Sigmoid colon (tissue), 4 donors: Measurements from ENCODE around the gene ARL4A.

Source experiments
- CTCF ChIP-seq, 4 experiments: fragments of 450-650 bp in 3 of 4; fragments of 200-600 bp in 1 of 4; IDR thresholded peaks; one replicate each; pipeline ENCODE4 v1.5.1; 2016 to 2019; ENCODE audit warnings: antibody characterized with exemption in 4 of 4, mild to moderate bottlenecking in 3 of 4, moderate library complexity in 2 of 4
- POLR2AphosphoS5 ChIP-seq, 4 donors: sonication (generic); formaldehyde crosslinking; IDR thresholded peaks; one replicate each; pipeline ENCODE4 v1.6.1; 2017; ENCODE audit warnings: antibody characterized with exemption in 4 of 4

GRCh38 chr7:12737836-12738235 is 50.4 kb downstream of the ARL4A start:
- TF ChIP-seq CTCF (IDR thresholded peaks at IDR 0.05) (no peak), POLR2AphosphoS5 (IDR thresholded peaks at IDR 0.05) (no peak)
